Thyroid gland (tissue), 4 donors: ENCODE measurements around the gene GREB1L. TPM values are rescaled to one million over a fixed set of nuclear protein-coding genes. Genes with fewer than 3 reads are reported as not detected.

Experiments
- DNase-seq, 2 donors: peaks; one replicate each; pipeline ENCODE4 v3.0.0-alpha.2; 2019
- H3K27ac ChIP-seq, 3 donors: fragments of 200-600 bp; sonication (generic); 1 replicate in 2 of 3; 2 replicates in 1 of 3; pipeline ENCODE4 v1.5.1; 2016 to 2019; ENCODE audit warnings: mild to moderate bottlenecking in 1 of 3, moderate library complexity in 1 of 3
- H3K27me3 ChIP-seq: fragments of 200-600 bp; sonication (generic); one replicate; pipeline ENCODE4 v1.5.1; 2019
- H3K36me3 ChIP-seq, 2 donors: fragments of 200-600 bp; sonication (generic); one replicate each; pipeline ENCODE4 v1.5.1; 2016 to 2019
- H3K4me1 ChIP-seq, 2 donors: fragments of 200-600 bp; sonication (generic); one replicate each; pipeline ENCODE4 v1.5.1; 2017 to 2019
- H3K4me3 ChIP-seq, 3 donors: fragments of 200-600 bp; sonication (generic); replicated peaks in 1 of 3; 1 replicate in 2 of 3; 2 replicates in 1 of 3; pipeline ENCODE4 v1.5.1; 2016; ENCODE audit warnings: mild to moderate bottlenecking in 1 of 3
- H3K9me3 ChIP-seq: fragments of 200-600 bp; sonication (generic); one replicate; pipeline ENCODE4 v1.5.1; 2017
- POLR2A ChIP-seq, 2 donors: fragments of 450-650 bp; IDR thresholded peaks; one replicate each; pipeline ENCODE4 v1.6.1; 2017; ENCODE audit warnings: antibody characterized with exemption in 2 of 2, mild to moderate bottlenecking in 2 of 2, moderate library complexity in 1 of 2
- WGBS, 2 donors: methylation state at CpG; one replicate each; pipeline ENCODE4 v1.1.5; 2017; 5-methylcytosine and 5-hydroxymethylcytosine counted together
- intact Hi-C: fragments of 100-400 bp; cut with DNase I; formaldehyde crosslinking; loops from one replicate; pipeline ENCODE4 v1.15.1; 2023
- total RNA-seq, 4 donors: library from RNA; depleted of rRNA; stranded (reverse); fragments of >200 nt; gene quantifications; one replicate each; pipeline ENCODE4 v1.2.3, GENCODE V29; 2016
- TF ChIP-seq, protein P1 (sequence below), 6 experiments: fragments of 200-600 bp in 3 of 6; fragments of 450-650 bp in 3 of 6; sonication (generic) in 3 of 6; IDR thresholded peaks; one replicate each; pipeline ENCODE4 v1.5.1; 2016 to 2019; ENCODE audit warnings: antibody characterized with exemption in 6 of 6, mild to moderate bottlenecking in 2 of 6, inconsistent platforms in 1 of 6, moderate library complexity in 1 of 6

Gene GREB1L
- total RNA-seq, 4 donors from 2014 or later = 25.0 to 43.5 (median 31.8) TPM

DNA sequence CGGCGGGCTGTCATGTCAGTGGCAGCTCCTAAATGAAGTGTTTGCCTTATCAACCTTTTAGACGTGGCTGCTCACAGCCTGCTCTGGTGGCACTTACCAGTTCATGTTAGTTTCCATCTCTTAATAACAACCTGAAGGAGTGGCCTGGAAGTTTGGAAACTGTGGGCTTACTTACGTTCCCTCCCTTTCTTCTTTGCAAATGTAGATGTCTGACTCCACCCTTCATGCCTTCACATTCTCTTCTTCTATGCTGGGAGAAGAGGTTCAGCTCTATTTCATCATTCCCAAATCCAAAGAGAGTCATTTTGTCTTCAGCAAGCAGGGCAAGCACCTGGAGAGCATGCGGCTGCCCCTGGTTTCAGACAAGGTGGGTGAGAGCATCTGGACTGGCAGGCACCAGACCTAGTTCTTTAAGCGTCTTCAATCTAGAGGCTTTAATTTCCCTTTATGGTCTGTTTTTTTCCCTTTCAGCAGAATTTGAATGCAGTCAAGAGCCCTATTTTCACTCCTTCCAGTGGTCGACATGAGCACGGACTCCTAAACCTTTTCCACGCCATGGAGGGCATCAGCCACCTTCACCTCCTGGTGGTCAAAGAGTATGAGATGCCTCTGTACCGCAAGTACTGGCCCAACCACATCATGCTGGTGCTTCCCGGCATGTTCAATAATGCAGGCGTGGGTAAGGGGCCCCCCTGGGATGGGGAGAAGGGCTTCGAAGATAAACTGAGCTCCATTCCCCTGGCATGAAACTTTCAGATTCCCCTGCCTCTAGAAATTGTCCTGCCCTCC, 266.1 kb downstream of the GREB1L start:
- Histone ChIP-seq H3K27me3 (no peaks in the 10 kb centered on the region), H3K4me3 (no peak overlapping the region), H3K27ac (no peak overlapping the region), H3K4me1 (peaks cover 0 to 2% of the 10 kb centered on the region in 2 donors), H3K9me3 (no peaks in the 10 kb centered on the region), H3K36me3 (peaks cover 0 to 8% of the 10 kb centered on the region in 2 donors)
- intact Hi-C loops = no loop called here
- 90 to 93% methylated on average over 13 of the region's 13 CpGs for WGBS, 2 donors
- TF ChIP-seq, protein P1, sequence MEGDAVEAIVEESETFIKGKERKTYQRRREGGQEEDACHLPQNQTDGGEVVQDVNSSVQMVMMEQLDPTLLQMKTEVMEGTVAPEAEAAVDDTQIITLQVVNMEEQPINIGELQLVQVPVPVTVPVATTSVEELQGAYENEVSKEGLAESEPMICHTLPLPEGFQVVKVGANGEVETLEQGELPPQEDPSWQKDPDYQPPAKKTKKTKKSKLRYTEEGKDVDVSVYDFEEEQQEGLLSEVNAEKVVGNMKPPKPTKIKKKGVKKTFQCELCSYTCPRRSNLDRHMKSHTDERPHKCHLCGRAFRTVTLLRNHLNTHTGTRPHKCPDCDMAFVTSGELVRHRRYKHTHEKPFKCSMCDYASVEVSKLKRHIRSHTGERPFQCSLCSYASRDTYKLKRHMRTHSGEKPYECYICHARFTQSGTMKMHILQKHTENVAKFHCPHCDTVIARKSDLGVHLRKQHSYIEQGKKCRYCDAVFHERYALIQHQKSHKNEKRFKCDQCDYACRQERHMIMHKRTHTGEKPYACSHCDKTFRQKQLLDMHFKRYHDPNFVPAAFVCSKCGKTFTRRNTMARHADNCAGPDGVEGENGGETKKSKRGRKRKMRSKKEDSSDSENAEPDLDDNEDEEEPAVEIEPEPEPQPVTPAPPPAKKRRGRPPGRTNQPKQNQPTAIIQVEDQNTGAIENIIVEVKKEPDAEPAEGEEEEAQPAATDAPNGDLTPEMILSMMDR (IDR thresholded peaks at IDR 0.05) = no peak
- TF ChIP-seq POLR2A (IDR thresholded peaks at IDR 0.05) = no peak
- DNase-seq = no peak

DNA sequence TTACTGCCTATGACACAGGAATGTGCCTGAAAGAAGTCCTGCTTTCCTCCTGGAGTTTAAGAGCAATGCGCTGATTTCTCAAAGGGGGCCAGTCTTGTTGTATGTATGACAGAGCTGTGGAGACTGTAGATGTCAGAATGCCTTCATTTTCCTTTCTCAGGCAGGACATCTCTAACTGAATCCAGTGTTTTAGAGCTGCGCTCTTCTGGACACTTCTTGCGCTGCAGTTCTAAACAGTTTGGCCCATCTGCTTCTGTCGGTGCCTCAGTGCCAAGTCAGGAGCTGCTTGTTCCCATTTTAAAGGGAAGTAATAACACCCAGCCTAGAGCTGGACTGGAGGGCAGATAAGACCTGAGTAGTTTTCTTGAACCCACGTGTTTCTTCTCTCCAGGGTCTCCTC, 267.0 kb downstream of the GREB1L start:
- no peaks in the 10 kb centered on the region for H3K27me3 ChIP-seq
- no peaks in the 10 kb centered on the region for H3K9me3 ChIP-seq
- H3K27ac ChIP-seq = no peak overlapping the region
- intact Hi-C loops = no loop called here
- DNase-seq = no peak
- H3K4me3 ChIP-seq = no peak overlapping the region
- H3K36me3 ChIP-seq = peaks cover under 1 to 12% of the 10 kb centered on the region in 2 donors
- no peaks in the 10 kb centered on the region for H3K4me1 ChIP-seq
- TF ChIP-seq, protein P1 (IDR thresholded peaks at IDR 0.05) = no peak
- no peak for TF ChIP-seq POLR2A (IDR thresholded peaks at IDR 0.05)
- 83 to 90% methylated on average over 5 of the region's 5 CpGs for WGBS, 2 donors

DNA sequence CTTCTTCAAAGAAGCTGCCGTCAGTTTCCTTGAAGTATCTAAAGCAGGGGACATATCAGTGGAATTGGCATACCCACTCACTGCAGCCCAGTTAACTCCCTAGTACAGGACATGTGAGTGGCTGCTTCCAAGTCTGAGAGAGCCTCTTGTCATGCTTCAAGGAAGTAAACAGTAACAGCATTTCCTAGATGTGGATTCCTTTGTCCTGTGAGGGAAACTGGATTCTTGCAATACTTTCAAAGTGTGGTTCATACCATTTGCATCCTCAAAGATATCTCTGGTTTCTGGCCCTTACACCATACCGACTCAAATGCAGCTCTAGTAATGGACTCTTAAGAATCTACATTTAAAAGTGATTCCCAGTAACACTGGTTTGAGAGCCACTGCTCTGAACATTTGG, 271.3 kb downstream of the GREB1L start:
- DNase-seq = no peak
- H3K27me3 ChIP-seq = no peaks in the 10 kb centered on the region
- peaks cover 8 to 25% of the 10 kb centered on the region in 2 donors for H3K36me3 ChIP-seq
- H3K4me3 ChIP-seq = no peak overlapping the region
- no peaks in the 10 kb centered on the region for H3K4me1 ChIP-seq
- no peaks in the 10 kb centered on the region for H3K9me3 ChIP-seq
- TF ChIP-seq POLR2A (IDR thresholded peaks at IDR 0.05) = no peak
- TF ChIP-seq, protein P1 (IDR thresholded peaks at IDR 0.05) = no peak
- 96 to 98% methylated on average over 2 of the region's 2 CpGs for WGBS, 2 donors
- intact Hi-C loops = no loop called here
- no peak overlapping the region for H3K27ac ChIP-seq

DNA sequence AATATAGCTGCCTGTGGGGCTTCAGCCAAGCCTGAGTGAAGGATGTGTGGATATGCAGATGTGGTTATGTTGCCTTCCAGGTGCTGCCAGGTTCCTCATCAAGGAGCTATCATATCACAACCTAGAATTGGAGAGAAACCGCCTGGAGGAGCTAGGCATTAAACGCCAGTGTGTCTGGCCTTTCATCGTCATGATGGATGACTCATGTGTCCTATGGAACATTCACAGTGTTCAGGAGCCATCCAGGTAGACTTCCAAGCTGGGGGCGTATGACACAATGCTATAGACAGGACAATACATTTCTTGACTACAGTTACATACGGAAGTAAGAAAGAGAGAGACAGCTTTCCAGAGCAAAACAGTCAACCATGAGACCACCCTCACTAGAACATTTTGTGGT, 271.7 kb downstream of the GREB1L start:
- Histone ChIP-seq H3K27me3 (no peaks in the 10 kb centered on the region), H3K36me3 (peaks cover 8 to 25% of the 10 kb centered on the region in 2 donors), H3K4me3 (no peak overlapping the region), H3K4me1 (no peaks in the 10 kb centered on the region), H3K9me3 (no peaks in the 10 kb centered on the region), H3K27ac (no peak overlapping the region)
- intact Hi-C loops = no loop called here
- TF ChIP-seq POLR2A (IDR thresholded peaks at IDR 0.05) = no peak
- TF ChIP-seq, protein P1 (IDR thresholded peaks at IDR 0.05) = no peak
- WGBS, 2 donors = 95 to 98% methylated on average over 5 of the region's 5 CpGs
- DNase-seq = no peak

DNA sequence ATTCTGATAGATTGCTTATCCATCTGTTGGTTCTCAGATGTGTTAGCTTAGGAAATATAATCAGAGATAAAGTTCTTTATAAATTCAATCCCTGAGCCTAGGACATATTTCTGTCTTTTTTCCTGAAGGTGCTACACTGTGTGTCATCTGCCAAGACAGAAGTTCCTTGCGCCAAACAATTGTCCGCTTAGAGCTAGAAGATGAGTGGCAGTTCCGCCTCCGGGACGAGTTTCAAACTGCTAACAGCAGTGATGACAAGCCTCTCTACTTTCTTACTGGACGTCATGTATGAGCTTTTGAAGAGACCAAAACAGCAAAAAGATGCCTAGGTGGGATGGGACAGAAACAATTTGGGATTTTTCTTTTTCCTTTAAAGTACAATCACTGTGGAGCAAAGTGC, 280.5 kb downstream of the GREB1L start:
- Histone ChIP-seq H3K4me1 (peaks cover 13 to 17% of the 10 kb centered on the region in 2 donors), H3K4me3 (no peak overlapping the region), H3K36me3 (peaks cover 3 to 5% of the 10 kb centered on the region in 2 donors), H3K9me3 (no peaks in the 10 kb centered on the region), H3K27me3 (no peaks in the 10 kb centered on the region), H3K27ac (no peak overlapping the region)
- no peak for DNase-seq
- WGBS, 2 donors = 93 to 94% methylated on average over 6 of the region's 6 CpGs
- TF ChIP-seq, protein P1 (IDR thresholded peaks at IDR 0.05) = no peak
- TF ChIP-seq POLR2A (IDR thresholded peaks at IDR 0.05) = no peak
- intact Hi-C loops = no loop called here
